ENCODE measurements around the gene ALDH1A1. TPM values are rescaled to one million over a fixed set of nuclear protein-coding genes. Genes with fewer than 3 reads are reported as not detected.

The ALDH1A1 gene
- total and polyA plus RNA-seq, 2 of the 8 experiments (the other 6 are each of a cell fraction or from before 2014, with no cell fraction given) = 0.50 to 0.82 TPM

DNA sequence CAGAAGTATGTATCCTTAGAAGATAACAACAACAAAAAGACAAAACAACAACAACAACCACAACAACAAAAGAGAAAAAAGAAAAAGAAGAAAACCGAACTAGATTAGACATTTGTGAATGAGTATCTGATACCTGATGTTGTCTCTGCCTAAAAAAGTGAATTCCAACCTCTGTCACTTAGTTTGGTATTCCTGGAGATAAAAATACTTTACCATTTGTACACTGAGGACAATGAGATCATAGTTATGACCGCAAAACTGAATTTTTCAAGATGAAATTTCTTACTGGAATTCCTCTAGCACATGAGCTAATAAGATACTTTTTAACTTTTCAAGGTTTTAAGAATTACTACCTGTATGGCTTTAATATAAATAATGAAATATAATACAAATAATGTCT lies 54.5 kb downstream of the ALDH1A1 start (continued):
- TF ChIP-seq BRCA1 (IDR thresholded peaks at IDR 0.05; ENCODE audit: low read depth, low read length) (no peak), SP2 (IDR thresholded peaks at IDR 0.05; ENCODE audit: low read length) (no peak), SRF (IDR thresholded peaks at IDR 0.05; ENCODE audit: low read depth, low read length) (no peak), KDM1A (IDR thresholded peaks at IDR 0.05; ENCODE audit: borderline replicate concordance, low read length) (no peak)

Measured in H1 (cell line).